CD4-positive, alpha-beta T cell treated with Interleukin-17A for 1 hour (primary cell): ENCODE results near the gene DNAH14.

Experiments
- DNase-seq: peaks from one replicate; pipeline ENCODE4 v3.0.0-alpha.2; 2020

The DNAH14 gene

DNA sequence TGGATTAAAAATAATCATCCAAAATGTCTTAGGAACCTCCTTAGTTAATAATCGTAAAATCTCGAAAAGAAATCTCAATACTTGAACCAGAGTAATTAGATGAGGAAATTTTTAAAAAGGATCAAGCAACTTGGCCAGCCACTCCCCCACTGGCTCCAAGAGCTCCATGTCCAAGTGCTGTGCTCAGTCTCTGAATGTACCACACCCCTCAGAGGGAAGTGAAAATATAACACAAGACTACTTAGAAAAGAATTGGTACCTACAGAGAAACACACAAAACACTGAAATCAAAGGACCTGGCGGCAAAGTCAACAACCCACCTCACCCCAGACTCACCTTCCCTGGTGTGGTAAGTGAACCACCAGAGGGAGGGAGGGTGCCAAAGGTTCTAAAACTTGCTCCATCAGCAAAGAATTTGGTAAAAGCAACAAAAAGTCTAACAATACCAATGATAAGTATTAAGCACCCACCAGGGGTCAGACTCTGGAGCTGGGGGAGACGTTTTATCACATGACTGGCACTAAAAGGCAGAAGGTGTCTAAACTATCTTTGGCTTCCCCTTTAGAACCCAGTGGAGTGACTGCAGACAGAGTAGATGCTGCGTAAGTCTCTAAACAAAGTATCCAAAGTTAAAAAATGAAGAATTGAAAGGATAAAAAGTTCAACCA is 484.4 kb downstream of the DNAH14 start:
- no peak for DNase-seq

DNA sequence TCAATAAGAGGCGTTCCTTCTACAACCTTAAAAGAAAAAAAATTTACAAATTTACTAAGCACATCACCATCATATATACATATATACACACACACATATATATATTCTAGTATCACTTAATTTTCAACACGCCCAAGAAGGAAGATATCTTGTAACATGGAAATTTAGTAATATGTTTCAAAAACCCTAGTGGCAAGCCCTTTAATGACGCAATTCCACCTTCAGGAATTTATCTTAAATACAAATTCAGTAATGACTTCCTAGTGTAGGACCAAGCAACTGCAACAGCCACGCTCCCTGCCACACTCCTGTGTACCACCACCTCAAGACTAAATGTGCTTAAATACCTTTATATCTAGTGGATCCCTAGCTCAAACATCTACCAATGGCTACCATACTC is 485.8 kb downstream of the DNAH14 start:
- DNase-seq, result no peak

GRCh38 chr1:225415967-225416745 is 486.7 kb downstream of the DNAH14 start:
- no peak for DNase-seq

DNA sequence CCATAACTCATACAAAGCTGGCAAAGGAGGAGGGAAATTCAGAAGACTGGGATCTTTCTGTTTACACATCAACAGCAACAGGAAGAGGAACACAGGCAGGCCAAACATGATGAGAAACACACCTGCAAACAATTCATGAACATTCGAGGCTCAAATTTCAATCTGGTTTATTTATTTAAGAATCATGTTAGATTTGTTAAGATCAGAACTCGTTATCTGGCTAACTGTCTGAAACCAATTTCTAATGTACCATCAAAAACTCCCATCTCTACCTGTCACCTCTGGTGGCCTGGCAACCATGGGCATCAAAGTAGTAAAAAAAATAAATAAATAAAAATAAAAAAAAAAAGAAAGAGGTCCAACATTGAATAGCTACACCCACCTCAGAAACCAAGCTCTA is 488.6 kb downstream of the DNAH14 start:
- DNase-seq, result no peak

DNA sequence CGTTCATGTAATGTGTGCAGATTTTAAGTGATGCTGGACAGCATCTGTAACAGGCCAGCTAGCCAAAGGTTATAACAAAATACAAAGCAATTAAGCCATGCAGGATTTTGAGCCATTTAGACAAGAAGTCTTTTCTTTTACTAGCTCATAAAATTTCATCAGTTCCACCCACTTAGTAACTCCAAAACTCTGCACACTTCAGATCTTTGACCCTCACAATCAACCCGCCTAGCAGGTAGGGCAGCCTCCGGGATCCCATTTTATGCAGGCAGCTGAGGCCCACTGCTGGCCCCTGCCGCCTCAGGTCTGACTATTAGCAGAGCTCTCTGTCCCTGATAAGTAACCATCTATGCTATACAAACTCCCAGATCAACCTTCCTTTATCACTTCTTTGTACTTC is 489.1 kb downstream of the DNAH14 start:
- no peak for DNase-seq

- no peak for DNase-seq
Measured at GRCh38 chr1:225422031-225422605, 492.6 kb downstream of the DNAH14 start.

- no peak for DNase-seq
Measured at GRCh38 chr1:225422795-225423517, 493.5 kb downstream of the DNAH14 start.

DNA sequence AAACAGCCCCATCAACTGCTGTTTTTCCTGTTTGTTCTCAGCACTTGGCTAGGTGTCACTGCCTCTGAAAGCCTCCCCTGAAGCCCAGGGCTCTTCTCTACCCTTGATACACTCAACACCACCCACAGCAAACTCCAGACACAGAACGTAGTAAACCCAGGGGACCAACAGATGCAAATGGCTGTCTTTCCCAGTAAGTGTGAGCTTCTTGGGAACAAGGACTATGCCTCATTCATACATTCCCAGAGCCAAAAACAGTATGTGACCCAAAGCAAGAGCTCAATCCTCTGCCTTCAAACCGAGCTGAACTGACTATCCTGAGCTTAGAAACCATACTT is 494.0 kb downstream of the DNAH14 start:
- DNase-seq, result no peak

GRCh38 chr1:225424562-225425200 is 495.2 kb downstream of the DNAH14 start:
- no peak for DNase-seq

DNA sequence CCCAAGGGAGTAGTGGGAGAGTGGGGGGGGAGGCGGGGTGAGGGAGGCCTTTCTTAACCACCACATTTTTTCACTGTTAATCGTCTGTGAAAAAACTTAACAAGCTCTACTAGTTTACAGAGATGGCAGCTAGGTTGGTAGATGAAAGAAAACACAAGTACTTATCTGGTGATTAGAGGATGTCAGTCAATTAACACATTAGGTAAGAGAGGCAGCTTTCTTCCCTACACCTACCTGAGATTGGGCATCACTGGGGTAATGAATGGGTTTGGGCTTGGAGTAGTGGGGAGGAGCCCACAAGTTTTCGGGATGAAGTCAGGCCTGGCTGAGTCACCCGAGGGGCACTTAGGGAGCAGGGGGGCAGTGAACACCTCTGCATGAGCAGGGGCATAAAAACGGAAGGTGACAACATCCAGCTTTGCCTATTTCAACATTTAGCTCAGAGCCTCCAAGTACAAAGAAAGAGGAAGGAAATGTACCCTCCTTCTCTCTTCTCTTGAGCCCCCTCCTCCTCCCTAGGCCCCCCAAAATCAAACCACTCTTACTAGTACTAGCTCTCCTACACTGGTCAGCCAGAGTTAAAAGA is 495.8 kb downstream of the DNAH14 start:
- peak; percentile 12 for DNase-seq

- DNase-seq, result peak; percentile 46
Measured at GRCh38 chr1:225426395-225427234, 497.1 kb downstream of the DNAH14 start.

GRCh38 chr1:225427235-225428067 is 498.0 kb downstream of the DNAH14 start, which contains the start of gene LBR:
Gene LBR, minus strand, starts transcription at chr1:225428038. Its CDS starts 3,963 bp downstream, at chr1:225424075.
- DNase-seq, result no peak

DNA sequence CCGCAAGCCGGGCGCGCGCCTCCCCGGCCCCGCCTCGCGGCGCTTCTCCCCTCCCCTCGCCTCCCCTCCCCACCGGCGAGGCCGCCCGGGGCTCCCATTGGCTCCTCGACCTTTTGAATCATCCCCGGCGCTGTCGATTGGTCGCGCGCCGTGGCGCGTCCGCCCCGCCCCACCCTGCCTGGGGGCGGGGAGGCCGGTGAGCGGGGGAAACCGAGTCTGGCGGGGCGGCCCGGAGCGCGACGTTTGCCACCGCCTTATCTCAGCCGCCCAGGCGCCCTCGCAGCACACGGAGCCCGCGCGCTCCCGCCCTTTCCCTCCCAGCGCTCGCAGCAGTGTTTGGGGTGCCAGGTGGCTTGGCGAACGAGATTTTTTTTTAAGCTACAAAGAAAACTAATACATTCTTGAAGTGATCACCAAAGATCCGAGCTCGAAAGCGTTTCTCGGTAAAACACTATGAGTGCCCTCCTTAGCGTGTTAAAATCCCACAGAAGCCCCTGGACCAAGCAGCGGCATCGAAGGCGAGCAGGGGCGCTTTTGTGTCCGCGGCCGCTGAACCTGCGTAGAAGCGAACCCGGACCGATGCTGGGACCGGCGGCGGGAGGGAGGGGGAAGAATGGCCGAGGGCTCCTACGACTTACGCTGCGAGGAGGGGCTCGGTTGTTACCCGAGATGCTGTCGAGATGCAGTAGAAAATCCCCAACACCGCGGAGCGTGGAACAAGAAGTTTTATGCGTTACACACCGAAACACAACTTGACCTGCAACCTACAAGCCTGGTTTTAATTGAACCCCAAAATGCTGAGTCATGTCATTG is 498.8 kb downstream of the DNAH14 start:
- DNase-seq, result peak; percentile 94

GRCh38 chr1:225428881-225429455 is 499.5 kb downstream of the DNAH14 start:
- no peak for DNase-seq

DNA sequence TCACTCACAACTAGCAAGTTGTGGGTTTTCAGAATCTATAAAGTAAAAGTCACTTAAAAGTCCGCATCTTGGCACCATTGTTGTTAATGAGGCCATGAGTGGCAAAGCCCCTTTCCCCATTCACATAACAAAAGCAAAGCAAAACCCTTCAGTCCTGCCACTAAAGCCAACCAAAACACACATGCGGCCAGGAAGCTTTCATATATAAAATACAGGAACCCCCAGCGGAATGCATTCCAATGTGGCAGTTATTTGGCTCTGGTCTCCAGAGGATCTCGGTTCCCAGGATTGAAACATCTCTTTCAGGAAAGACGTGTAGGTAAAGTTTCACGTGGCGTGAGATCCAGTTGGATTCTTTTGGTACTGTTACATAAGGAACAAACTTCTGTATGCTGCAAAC is 500.8 kb downstream of the DNAH14 start:
- no peak for DNase-seq

GRCh38 chr1:225431081-225431863 is 501.8 kb downstream of the DNAH14 start:
- DNase-seq, result no peak

DNA sequence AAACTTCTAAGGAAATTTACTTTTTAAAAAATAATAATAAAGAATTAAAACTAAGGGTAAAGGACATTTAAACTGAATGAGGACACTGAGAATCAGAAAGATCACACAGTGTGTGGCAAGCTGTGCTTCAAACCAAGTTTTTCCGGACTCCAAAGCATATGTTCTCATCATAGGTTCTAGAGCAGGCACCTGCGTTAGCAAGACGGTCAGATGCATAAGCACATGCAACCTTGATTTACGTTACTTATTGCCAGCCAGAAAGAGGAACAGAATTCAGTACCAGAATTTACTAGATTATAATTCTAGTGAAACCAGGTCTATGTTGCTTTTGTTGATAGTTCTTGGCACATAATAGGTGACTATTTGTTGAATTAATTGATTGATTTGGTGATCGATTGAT is 504.6 kb downstream of the DNAH14 start:
- no peak for DNase-seq

- no peak for DNase-seq
Measured at GRCh38 chr1:225435076-225435475, 505.6 kb downstream of the DNAH14 start.

DNA sequence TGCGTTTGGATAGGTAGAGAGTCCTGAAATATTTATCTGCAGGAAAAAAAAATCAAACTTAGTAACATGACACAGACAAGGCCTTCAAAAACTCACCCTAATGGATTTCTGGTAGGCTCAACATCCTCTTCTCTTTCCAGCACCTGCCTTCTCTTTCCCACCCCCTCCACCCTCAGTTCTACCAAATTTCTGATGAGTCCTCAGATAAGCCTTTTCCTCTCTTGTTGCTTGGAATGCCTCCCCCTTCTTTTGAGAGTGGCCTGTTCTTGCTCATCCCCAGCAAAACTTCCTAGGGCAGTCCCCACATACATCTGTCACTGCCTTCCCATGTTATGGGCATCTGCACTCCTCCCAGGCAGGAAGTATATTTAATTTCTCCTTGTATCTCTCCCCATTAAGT is 506.0 kb downstream of the DNAH14 start:
- no peak for DNase-seq
